CD14-positive monocyte (primary cell): ENCODE measurements around the gene MEGF8. TPM values are rescaled to one million over a fixed set of nuclear protein-coding genes. Genes with fewer than 3 reads are reported as not detected.

Experiments
- DNase-seq, 3 donors: peaks; one replicate each; pipeline ENCODE4 v3.0.0-alpha.2; 2011 to 2022
- H2AFZ ChIP-seq: 2 replicates; pipeline ENCODE4 v1.6.0; 2012; ENCODE audit warnings: mild to moderate bottlenecking, low read depth, low read length, inconsistent platforms; ENCODE audit not compliant: insufficient read depth, poor library complexity, severe bottlenecking
- H3K27ac ChIP-seq, 2 donors: 1 replicate in 1 of 2; 2 replicates in 1 of 2; pipeline ENCODE4 v1.5.1; 2012 to 2013; ENCODE audit warnings: low read length in 2 of 2, control low read depth in 1 of 2, inconsistent platforms in 1 of 2, low read depth in 1 of 2, mild to moderate bottlenecking in 1 of 2
- H3K27me3 ChIP-seq, 2 donors: one replicate each; pipeline versions ENCODE4 v1.6.0 to v1.6.1; 2011 to 2013; ENCODE audit warnings: low read length in 2 of 2; ENCODE audit not compliant: control insufficient read depth in 2 of 2, insufficient read depth in 2 of 2
- H3K36me3 ChIP-seq, 2 donors: replicated peaks in 1 of 2; 1 replicate in 1 of 2; 2 replicates in 1 of 2; pipeline versions ENCODE4 v1.5.1 to v1.6.1; 2012 to 2013; ENCODE audit warnings: low read length in 2 of 2, control low read depth in 1 of 2, inconsistent platforms in 1 of 2, mild to moderate bottlenecking in 1 of 2; ENCODE audit not compliant: insufficient read depth in 2 of 2, control insufficient read depth in 1 of 2
- H3K4me1 ChIP-seq, 2 donors: 1 replicate in 1 of 2; 2 replicates in 1 of 2; pipeline versions ENCODE4 v1.5.1 to v1.6.1; 2012 to 2013; ENCODE audit warnings: low read length in 2 of 2, control low read depth in 1 of 2, inconsistent platforms in 1 of 2, mild to moderate bottlenecking in 1 of 2, moderate library complexity in 1 of 2; ENCODE audit not compliant: insufficient read depth in 2 of 2, control insufficient read depth in 1 of 2
- H3K4me2 ChIP-seq: replicated peaks from 2 replicates; pipeline ENCODE3; 2012; ENCODE audit warnings: low read length, moderate library complexity, mild to moderate bottlenecking; ENCODE audit not compliant: poor library complexity, severe bottlenecking; ENCODE audit errors: extremely low read depth
- H3K4me3 ChIP-seq, 3 experiments: fragments of 200-600 bp in 1 of 3; sonication (generic) in 1 of 3; replicated peaks in 1 of 3; 1 replicate in 2 of 3; 2 replicates in 1 of 3; pipeline ENCODE4 v1.5.1; 2011 to 2013; ENCODE audit warnings: low read length in 3 of 3, mild to moderate bottlenecking in 3 of 3, control low read depth in 2 of 3, low read depth in 2 of 3, inconsistent platforms in 1 of 3, moderate library complexity in 1 of 3
- H3K79me2 ChIP-seq: 2 replicates; pipeline ENCODE4 v1.6.0; 2012; ENCODE audit warnings: mild to moderate bottlenecking, control low read depth, inconsistent platforms, low read length, moderate library complexity; ENCODE audit not compliant: insufficient read depth
- H3K9ac ChIP-seq: 2 replicates; pipeline ENCODE4 v1.6.0; 2017; ENCODE audit warnings: low read length, mild to moderate bottlenecking; ENCODE audit not compliant: insufficient read depth, poor library complexity, severe bottlenecking
- H3K9me3 ChIP-seq, 2 donors: replicated peaks in 1 of 2; 1 replicate in 1 of 2; 2 replicates in 1 of 2; pipeline versions ENCODE4 v1.5.1 to v1.6.1; 2012 to 2013; ENCODE audit warnings: low read length in 2 of 2, control low read depth in 1 of 2; ENCODE audit not compliant: control insufficient read depth in 1 of 2, insufficient read depth in 1 of 2
- H4K20me1 ChIP-seq: 2 replicates; pipeline ENCODE4 v1.6.0; 2012; ENCODE audit warnings: mild to moderate bottlenecking, low read length, control low read depth, moderate library complexity; ENCODE audit not compliant: insufficient read depth
- H3K27ac Mint-ChIP-seq, 7 donors: one replicate each; pipeline ENCODE4 v1.8.0; 2020; ENCODE audit warnings: mild to moderate bottlenecking in 7 of 7, mixed read lengths in 7 of 7, moderate library complexity in 6 of 7, inconsistent platforms in 2 of 7
- H3K27me3 Mint-ChIP-seq, 3 donors: one replicate each; pipeline ENCODE4 v1.8.0; 2021 to 2022; ENCODE audit warnings: low read depth in 3 of 3, mild to moderate bottlenecking in 3 of 3, mixed read lengths in 3 of 3, moderate library complexity in 3 of 3, inconsistent platforms in 1 of 3
- H3K36me3 Mint-ChIP-seq, 2 donors: one replicate each; pipeline ENCODE4 v1.8.0; 2020; ENCODE audit warnings: mixed read lengths in 2 of 2, inconsistent platforms in 1 of 2, mild to moderate bottlenecking in 1 of 2
- H3K4me1 Mint-ChIP-seq: one replicate; pipeline ENCODE4 v1.8.0; 2020; ENCODE audit warnings: mild to moderate bottlenecking, mixed read lengths
- H3K4me3 Mint-ChIP-seq, 2 donors: one replicate each; pipeline ENCODE4 v1.8.0; 2020; ENCODE audit warnings: mild to moderate bottlenecking in 2 of 2, mixed read lengths in 2 of 2, moderate library complexity in 1 of 2
- H3K9me3 Mint-ChIP-seq, 7 donors: one replicate each; pipeline ENCODE4 v1.8.0; 2020 to 2022; ENCODE audit warnings: mixed read lengths in 7 of 7, mild to moderate bottlenecking in 6 of 7, moderate library complexity in 6 of 7, inconsistent platforms in 2 of 7
- WGBS: methylation state at CpG from one replicate; pipeline ENCODE4 v1.1.5; 2013; ENCODE audit warnings: missing lambda C conversion rate; ENCODE audit not compliant: insufficient coverage; 5-methylcytosine and 5-hydroxymethylcytosine counted together
- intact Hi-C, 2 donors: fragments of 100-400 bp; cut with micrococcal nuclease; formaldehyde crosslinking; loops; one replicate each; pipeline versions ENCODE4 v1.15.0 to v1.15.1; 2023
- polyA plus RNA-seq, 3 donors: library from polyadenylated mRNA; depleted of rRNA in 1 of 3; unstranded in 2 of 3; stranded (reverse) in 1 of 3; fragments of 300-500 nt in 2 of 3; fragments of >200 nt in 1 of 3; fragmentation: Illumina TruSeq in 2 of 3; gene quantifications; 1 replicate in 2 of 3; 2 replicates in 1 of 3; pipeline ENCODE4 v1.2.3, GENCODE V29; 2012 to 2021
- TF ChIP-seq, protein P1 (sequence below): fragments of 200-600 bp; IDR thresholded peaks from one replicate; pipeline ENCODE4 v1.8.0; 2022; ENCODE audit warnings: antibody characterized with exemption, mild to moderate bottlenecking

The MEGF8 gene
- polyA plus RNA-seq, 3 donors: 0.15 to 2.7 (median 0.27) TPM

GRCh38 chr19:42333975-42334696 lies 8.7 kb downstream of the MEGF8 start:
- Histone ChIP-seq H3K79me2 (no peaks in the 10 kb centered on the region), H3K9ac (no peak overlapping the region), H3K4me2 (no peak overlapping the region), H3K36me3 (peaks cover 5 to 9% of the 10 kb centered on the region in 2 donors), H4K20me1 (no peaks in the 10 kb centered on the region), H3K9me3 (no peaks in the 10 kb centered on the region), H3K4me3 (no peak overlapping the region), H3K4me1 (peaks cover 0 to 5% of the 10 kb centered on the region in 2 donors), H3K27me3 (no peaks in the 10 kb centered on the region), H3K27ac (no peak overlapping the region), H2AFZ (no peak overlapping the region)
- intact Hi-C loops: no loop called here
- Mint-ChIP-seq H3K27me3 (peaks cover 0 to 4% (median 0%) of the 10 kb centered on the region in 3 donors), H3K27ac (no peak overlapping the region), H3K4me1 (peaks cover 7% of the 10 kb centered on the region), H3K9me3 (no peaks in the 10 kb centered on the region), H3K36me3 (peaks cover 0 to 2% of the 10 kb centered on the region in 2 donors), H3K4me3 (no peak overlapping the region)
- DNase-seq: no peak
- WGBS: 96% methylated on average over 21 of the region's 21 CpGs
- TF ChIP-seq, protein P1, sequence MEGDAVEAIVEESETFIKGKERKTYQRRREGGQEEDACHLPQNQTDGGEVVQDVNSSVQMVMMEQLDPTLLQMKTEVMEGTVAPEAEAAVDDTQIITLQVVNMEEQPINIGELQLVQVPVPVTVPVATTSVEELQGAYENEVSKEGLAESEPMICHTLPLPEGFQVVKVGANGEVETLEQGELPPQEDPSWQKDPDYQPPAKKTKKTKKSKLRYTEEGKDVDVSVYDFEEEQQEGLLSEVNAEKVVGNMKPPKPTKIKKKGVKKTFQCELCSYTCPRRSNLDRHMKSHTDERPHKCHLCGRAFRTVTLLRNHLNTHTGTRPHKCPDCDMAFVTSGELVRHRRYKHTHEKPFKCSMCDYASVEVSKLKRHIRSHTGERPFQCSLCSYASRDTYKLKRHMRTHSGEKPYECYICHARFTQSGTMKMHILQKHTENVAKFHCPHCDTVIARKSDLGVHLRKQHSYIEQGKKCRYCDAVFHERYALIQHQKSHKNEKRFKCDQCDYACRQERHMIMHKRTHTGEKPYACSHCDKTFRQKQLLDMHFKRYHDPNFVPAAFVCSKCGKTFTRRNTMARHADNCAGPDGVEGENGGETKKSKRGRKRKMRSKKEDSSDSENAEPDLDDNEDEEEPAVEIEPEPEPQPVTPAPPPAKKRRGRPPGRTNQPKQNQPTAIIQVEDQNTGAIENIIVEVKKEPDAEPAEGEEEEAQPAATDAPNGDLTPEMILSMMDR: no peak

- H4K20me1 ChIP-seq: no peaks in the 10 kb centered on the region
- TF ChIP-seq, protein P1: no peak
- H3K27ac ChIP-seq: no peak overlapping the region
- H3K27me3 ChIP-seq: no peaks in the 10 kb centered on the region
- intact Hi-C loops: no loop called here
- Mint-ChIP-seq H3K9me3 (no peaks in the 10 kb centered on the region), H3K4me1 (peaks cover 6% of the 10 kb centered on the region), H3K27me3 (peaks cover 0 to 4% (median 0%) of the 10 kb centered on the region in 3 donors), H3K36me3 (peaks cover 0 to 2% of the 10 kb centered on the region in 2 donors), H3K27ac (no peak overlapping the region), H3K4me3 (no peak overlapping the region)
- H2AFZ ChIP-seq: no peak overlapping the region
- H3K9ac ChIP-seq: no peak overlapping the region
- no peak for DNase-seq
- H3K9me3 ChIP-seq: no peaks in the 10 kb centered on the region
- H3K4me3 ChIP-seq: no peak overlapping the region
- no peak overlapping the region for H3K4me2 ChIP-seq
- 95% methylated on average over 13 of the region's 13 CpGs for WGBS
- no peaks in the 10 kb centered on the region for H3K79me2 ChIP-seq
- peaks cover 0 to 5% of the 10 kb centered on the region in 2 donors for H3K4me1 ChIP-seq
- H3K36me3 ChIP-seq: peaks cover 5 to 9% of the 10 kb centered on the region in 2 donors
Measured at GRCh38 chr19:42334697-42335373, 9.4 kb downstream of the MEGF8 start.
